ENCODE data around the gene LRRC56. TPM values are rescaled to one million over a fixed set of nuclear protein-coding genes. Genes with fewer than 3 reads are reported as not detected.

LRRC56 gene
- total RNA-seq, 2 donors from 2014 or later = 3.0 to 4.3 TPM

DNA sequence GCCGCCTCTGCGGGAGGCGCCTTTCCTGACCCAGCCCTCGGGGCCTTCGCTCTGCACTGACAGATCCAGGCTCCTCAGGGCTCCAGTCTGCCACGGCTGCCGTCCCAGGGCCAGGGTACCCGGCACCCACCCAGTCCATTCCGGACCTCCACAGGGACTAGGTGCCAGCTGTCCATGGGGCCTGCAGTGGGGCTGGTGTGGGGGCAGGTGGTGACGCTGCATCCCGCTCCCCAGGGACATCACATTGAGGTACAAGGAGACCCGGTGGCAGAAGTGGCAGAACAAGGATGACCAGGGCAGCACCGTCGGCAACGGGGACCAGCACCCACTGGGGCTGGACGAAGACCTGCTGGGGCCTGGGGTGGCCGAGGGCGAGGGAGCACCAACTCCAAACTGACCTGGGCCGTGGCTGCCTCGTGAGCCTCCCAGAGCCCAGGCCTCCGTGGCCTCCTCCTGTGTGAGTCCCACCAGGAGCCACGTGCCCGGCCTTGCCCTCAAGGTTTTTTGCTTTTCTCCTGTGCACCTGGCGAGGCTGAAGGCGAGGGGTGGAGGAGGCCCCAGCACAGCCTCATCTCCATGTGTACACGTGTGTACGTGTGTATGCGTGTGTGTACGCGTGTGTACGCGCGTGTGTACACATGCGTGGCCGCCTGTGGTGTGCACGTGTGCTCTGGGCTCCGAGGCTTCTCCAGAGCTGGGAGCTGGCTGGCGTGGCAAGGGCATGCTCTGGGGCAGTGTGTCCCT is 47.0 kb upstream of the LRRC56 start:
- Histone ChIP-seq H3K9ac (ENCODE audit: extremely low read depth, low read length, poor library complexity, severe bottlenecking) (no peak overlapping the region), H3K4me1 (ENCODE audit: control insufficient read depth, insufficient read depth, low read length) (no peaks in the 10 kb centered on the region), H3K27me3 (ENCODE audit: control insufficient read depth, insufficient read depth, low read length, poor library complexity, severe bottlenecking) (no peaks in the 10 kb centered on the region), H3K4me3 (ENCODE audit: low read length) (no peak overlapping the region), H3K9me3 (ENCODE audit: control insufficient read depth, low read length) (no peaks in the 10 kb centered on the region), H3K36me3 (ENCODE audit: control insufficient read depth, insufficient read depth, low read length) (peaks cover 3% of the 10 kb centered on the region), H3K27ac (ENCODE audit: low read depth, low read length) (no peak overlapping the region)
- TF ChIP-seq, protein P1, sequence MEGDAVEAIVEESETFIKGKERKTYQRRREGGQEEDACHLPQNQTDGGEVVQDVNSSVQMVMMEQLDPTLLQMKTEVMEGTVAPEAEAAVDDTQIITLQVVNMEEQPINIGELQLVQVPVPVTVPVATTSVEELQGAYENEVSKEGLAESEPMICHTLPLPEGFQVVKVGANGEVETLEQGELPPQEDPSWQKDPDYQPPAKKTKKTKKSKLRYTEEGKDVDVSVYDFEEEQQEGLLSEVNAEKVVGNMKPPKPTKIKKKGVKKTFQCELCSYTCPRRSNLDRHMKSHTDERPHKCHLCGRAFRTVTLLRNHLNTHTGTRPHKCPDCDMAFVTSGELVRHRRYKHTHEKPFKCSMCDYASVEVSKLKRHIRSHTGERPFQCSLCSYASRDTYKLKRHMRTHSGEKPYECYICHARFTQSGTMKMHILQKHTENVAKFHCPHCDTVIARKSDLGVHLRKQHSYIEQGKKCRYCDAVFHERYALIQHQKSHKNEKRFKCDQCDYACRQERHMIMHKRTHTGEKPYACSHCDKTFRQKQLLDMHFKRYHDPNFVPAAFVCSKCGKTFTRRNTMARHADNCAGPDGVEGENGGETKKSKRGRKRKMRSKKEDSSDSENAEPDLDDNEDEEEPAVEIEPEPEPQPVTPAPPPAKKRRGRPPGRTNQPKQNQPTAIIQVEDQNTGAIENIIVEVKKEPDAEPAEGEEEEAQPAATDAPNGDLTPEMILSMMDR (conservative IDR thresholded peaks at IDR 0.05) = no peak
- DNase-seq = no peak
- Mint-ChIP-seq H3K27ac (no peak overlapping the region), H3K27me3 (ENCODE audit: insufficient read depth) (no peaks in the 10 kb centered on the region), H3K36me3 (ENCODE audit: low read depth) (peaks cover 14% of the 10 kb centered on the region), H3K9me3 (no peaks in the 10 kb centered on the region), H3K4me3 (no peak overlapping the region), H3K4me1 (no peaks in the 10 kb centered on the region)
- WGBS, 2 experiments (ENCODE audit: insufficient coverage in 1 of 2, insufficient read length in 1 of 2) = 92 to 94% methylated on average over 32 to 38 of the region's 38 CpGs

DNA sequence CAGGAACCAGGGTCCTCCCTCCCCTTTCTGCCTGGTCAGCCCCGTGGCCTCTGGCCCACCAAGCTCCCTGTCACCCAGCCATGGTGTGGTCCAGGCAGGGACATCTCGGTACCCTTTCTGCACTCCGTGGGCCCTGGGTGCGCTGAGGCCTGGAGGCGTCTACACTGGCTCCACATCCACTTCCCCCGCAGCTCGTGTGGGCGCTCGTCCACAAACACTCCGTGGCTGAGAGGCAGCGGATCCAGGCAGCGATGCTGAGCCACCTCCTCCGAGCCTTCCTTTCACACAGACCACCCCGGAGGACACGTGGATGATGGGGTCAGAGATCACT is 46.4 kb upstream of the LRRC56 start:
- Histone ChIP-seq H3K4me3 (ENCODE audit: low read length) (no peak overlapping the region), H3K4me1 (ENCODE audit: control insufficient read depth, insufficient read depth, low read length) (no peaks in the 10 kb centered on the region), H3K9ac (ENCODE audit: extremely low read depth, low read length, poor library complexity, severe bottlenecking) (no peak overlapping the region), H3K36me3 (ENCODE audit: control insufficient read depth, insufficient read depth, low read length) (peaks cover 8% of the 10 kb centered on the region), H3K27ac (ENCODE audit: low read depth, low read length) (no peak overlapping the region), H3K27me3 (ENCODE audit: control insufficient read depth, insufficient read depth, low read length, poor library complexity, severe bottlenecking) (no peaks in the 10 kb centered on the region), H3K9me3 (ENCODE audit: control insufficient read depth, low read length) (no peaks in the 10 kb centered on the region)
- WGBS, 2 experiments (ENCODE audit: insufficient coverage in 1 of 2, insufficient read length in 1 of 2) = 88 to 95% methylated on average over 5 to 15 of the region's 15 CpGs
- Mint-ChIP-seq H3K4me1 (no peaks in the 10 kb centered on the region), H3K4me3 (no peak overlapping the region), H3K27ac (no peak overlapping the region), H3K27me3 (ENCODE audit: insufficient read depth) (no peaks in the 10 kb centered on the region), H3K36me3 (ENCODE audit: low read depth) (peaks cover 17% of the 10 kb centered on the region), H3K9me3 (no peaks in the 10 kb centered on the region)
- DNase-seq = no peak
- TF ChIP-seq, protein P1 (conservative IDR thresholded peaks at IDR 0.05) = no peak

DNA sequence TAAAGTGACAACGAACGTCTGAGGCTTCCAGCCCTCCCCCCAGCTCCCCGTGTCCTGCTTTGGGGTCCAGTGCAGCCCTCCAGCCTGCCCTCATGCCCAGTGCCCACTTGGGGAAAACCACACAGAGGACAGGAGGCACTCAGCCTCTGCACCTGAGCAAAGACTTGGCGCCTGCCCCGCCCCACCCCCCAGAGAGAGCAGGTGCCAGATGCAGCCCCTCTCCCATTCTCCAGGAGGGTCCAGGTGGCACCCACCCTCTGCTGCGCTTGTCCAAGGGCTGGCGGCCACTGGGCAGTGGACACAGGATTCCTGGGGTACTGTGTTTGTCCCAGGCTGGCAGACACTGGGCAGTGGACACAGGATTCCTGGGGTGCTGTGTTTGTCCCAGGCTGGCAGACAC is 46.0 kb upstream of the LRRC56 start:
- Histone ChIP-seq H3K36me3 (ENCODE audit: control insufficient read depth, insufficient read depth, low read length) (peaks cover 10% of the 10 kb centered on the region), H3K27ac (ENCODE audit: low read depth, low read length) (no peak overlapping the region), H3K4me1 (ENCODE audit: control insufficient read depth, insufficient read depth, low read length) (no peaks in the 10 kb centered on the region), H3K27me3 (ENCODE audit: control insufficient read depth, insufficient read depth, low read length, poor library complexity, severe bottlenecking) (no peaks in the 10 kb centered on the region), H3K9me3 (ENCODE audit: control insufficient read depth, low read length) (no peaks in the 10 kb centered on the region), H3K4me3 (ENCODE audit: low read length) (no peak overlapping the region), H3K9ac (ENCODE audit: extremely low read depth, low read length, poor library complexity, severe bottlenecking) (no peak overlapping the region)
- no peak overlapping the region for H3K27ac Mint-ChIP-seq
- TF ChIP-seq, protein P1 (conservative IDR thresholded peaks at IDR 0.05) = no peak
- 93 to 100% methylated on average over 2 to 7 of the region's 7 CpGs for WGBS, 2 experiments (ENCODE audit: insufficient coverage in 1 of 2, insufficient read length in 1 of 2)
- peaks cover 20% of the 10 kb centered on the region for H3K36me3 Mint-ChIP-seq (ENCODE audit: low read depth)
- H3K9me3 Mint-ChIP-seq = no peaks in the 10 kb centered on the region
- no peak overlapping the region for H3K4me3 Mint-ChIP-seq
- no peaks in the 10 kb centered on the region for H3K4me1 Mint-ChIP-seq
- H3K27me3 Mint-ChIP-seq (ENCODE audit: insufficient read depth) = no peaks in the 10 kb centered on the region
- DNase-seq = no peak
